ENCODE data around the gene BCL2L1.
"Not testable (repeated sequence)": the region's sequence is repeated elsewhere in the genome, so short reads cannot be mapped to it uniquely, and the experiment has no call there.

BCL2L1 gene

DNA sequence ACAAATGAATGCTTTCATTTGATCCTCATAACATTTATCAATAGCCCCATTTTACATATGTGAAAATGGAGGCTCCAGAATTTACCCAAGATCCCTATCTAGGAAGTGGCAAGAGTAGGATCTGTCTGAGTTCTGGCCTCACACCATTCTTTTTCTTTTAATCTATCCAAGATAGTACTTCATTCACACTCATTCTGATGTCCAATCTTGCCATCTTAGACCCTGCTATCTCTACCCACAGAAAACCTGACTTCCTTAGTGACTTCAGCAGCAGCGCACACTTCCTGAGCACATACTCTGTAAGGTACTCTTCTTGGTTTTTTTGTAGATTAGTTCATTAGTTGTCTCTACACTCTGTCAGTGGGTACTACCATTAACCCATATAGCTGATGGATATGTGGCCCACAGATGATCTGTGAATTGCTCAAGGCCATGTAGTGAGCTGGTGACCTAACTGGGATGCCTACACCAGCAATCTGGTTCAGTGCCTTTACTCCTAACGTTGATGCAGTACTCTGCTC, 48.7 kb downstream of the BCL2L1 start:
- no peak for DNase-seq

DNA sequence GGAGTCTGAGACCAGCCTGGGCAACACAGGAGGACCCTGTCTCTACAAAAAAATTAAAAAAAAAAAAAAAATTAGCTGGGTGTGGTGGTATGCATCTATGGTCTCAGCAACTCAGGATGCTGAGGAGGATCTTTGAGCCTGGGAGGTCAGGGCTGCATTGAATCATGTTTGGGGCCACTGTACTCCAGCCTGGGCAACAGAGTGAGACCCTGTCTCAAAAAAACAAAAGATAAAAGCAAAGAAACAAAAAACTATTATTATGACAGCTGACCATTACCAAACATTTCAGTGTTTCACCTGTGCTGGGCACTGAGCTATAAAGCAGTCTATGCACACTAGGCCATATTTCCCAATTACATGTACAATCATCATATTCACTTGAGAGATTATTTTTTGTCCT, 49.2 kb downstream of the BCL2L1 start:
- no peak for DNase-seq

- DNase-seq, result no peak
Measured at GRCh38 chr20:31671324-31671723, 51.3 kb downstream of the BCL2L1 start.

- no peak for DNase-seq
Measured at GRCh38 chr20:31670371-31671228, 52.1 kb downstream of the BCL2L1 start.

DNA sequence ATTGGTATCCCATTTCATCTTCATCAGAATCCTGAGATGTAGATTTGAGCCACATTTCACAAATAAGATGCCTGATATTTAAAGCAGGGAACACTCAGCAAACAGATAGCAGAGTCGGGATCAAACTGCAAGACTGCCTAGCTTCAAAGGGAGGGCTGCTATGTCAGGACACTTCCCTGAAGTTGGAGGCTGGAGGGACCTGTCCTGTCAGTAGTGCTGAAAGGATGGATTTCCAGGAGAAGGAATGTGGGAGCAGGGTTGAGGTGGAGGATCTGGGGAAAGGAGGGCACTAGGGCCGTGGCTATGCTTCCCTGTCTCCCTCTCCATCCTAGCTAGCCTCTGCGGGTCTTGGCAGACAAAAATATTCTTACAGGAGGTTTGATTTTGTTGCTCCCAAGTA, 52.8 kb downstream of the BCL2L1 start:
- no peak for DNase-seq

GRCh38 chr20:31668944-31669343, 53.7 kb downstream of the BCL2L1 start:
- not testable (repeated sequence) for DNase-seq

DNA sequence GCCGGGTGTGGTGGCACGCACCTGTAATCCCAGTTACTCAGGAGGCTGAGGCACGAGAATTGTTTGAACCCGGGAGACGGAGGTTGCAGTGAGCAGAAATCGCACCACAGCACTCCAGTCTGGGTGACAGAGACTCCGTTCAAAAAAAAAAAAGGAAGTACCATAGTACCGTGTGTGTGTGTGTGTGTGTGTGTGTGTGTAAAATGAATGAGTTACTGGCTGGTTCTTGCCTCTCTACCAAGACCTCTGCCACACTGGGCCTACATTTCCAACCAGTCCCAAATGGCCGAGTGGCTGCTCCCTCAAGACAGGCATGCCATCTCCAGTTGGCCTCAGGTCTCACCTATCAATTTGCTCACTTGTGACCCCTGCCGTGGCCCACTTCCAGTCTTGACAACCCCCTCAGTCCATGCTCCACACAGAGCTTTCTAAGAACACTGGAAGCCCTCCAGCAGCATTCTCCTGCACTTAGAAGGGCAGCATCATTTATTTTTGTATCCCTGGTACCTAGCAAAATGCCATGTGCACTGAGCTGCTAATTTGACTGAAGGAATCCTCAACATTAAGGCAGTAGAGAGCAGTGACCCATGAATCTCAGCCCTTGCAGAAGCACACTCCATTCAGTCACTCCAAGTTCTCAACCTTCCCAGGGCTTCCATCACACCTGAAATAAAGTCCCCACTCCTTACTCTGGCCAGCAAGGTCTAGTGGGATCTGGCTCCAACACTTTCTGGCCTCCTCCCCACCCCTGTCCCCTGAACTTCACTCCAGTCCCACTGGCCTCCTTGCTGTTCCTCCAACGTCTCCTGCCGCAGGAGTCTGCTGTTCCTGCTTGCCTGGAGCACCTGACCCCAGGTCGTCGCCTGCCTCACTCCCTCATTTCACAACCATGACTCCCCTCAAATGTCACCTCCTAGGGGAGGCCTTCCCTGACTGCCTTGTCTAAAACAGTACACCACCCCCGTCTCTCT, 55.1 kb downstream of the BCL2L1 start:
- no peak for DNase-seq

DNA sequence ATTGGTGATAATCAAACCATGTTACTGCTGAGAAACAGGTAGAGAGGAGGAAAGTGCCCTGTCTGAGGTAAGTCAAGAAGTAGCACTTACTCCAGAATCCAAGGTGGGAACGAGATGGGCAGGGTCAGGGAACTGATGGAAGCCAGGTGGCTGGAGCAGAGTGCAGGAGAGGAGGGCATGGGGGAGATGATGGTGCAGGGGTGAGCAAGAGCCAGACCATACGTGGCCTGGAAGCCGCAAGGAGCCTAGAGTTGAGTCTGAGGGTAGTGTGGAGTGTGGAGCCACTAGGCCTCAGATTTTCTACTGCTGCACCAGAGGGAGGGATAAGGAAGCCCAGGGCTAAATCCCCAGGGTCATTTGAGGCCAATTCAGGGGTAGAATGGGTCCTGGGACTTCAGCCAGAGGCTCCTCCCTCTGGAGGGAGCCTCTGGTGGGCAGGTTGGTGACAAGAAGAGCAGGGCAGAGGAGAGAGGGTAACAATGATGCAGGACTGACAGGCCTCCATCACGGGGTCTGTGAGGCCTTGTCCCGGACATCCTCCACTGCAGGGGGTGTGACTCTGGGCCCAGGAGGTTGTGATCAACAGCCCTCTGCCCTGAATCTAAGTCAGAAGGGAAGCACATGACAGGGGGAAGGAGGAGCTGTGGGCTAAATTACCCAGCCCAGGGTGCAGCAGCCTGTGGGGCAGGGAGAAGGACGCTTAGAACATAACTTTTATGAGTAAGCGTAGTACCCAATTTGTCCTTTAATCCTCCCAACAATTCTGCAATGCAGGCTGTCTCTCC, 56.2 kb downstream of the BCL2L1 start:
- no peak for DNase-seq

DNA sequence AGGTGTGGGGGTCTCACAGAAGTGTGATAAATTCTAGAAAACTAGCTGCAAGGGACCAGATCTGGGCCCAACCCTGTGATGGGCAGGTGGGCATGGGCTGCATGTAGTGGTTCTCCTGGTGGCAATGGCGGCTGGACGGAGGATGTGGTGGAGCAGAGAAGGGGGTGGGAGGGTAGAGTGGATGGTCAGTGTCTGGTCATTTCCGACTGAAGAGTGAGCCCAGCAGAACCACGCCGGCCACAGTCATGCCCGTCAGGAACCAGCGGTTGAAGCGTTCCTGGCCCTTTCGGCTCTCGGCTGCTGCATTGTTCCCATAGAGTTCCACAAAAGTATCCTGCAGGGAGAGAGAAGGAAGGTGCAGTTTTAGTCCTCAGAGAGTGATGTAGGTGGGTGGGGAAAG, 56.9 kb downstream of the BCL2L1 start:
- no peak for DNase-seq

- DNase-seq, result no peak
Measured at GRCh38 chr20:31664696-31665354, 57.8 kb downstream of the BCL2L1 start.

- DNase-seq, result no peak
Measured at GRCh38 chr20:31663838-31664695, 58.6 kb downstream of the BCL2L1 start.

- no peak for DNase-seq
Measured at GRCh38 chr20:31663524-31663837, 59.2 kb downstream of the BCL2L1 start.

GRCh38 chr20:31662372-31662854, 60.3 kb downstream of the BCL2L1 start:
- DNase-seq, result no peak

GRCh38 chr20:31661625-31662371, 60.9 kb downstream of the BCL2L1 start:
- DNase-seq, result peak; percentile 84

DNA sequence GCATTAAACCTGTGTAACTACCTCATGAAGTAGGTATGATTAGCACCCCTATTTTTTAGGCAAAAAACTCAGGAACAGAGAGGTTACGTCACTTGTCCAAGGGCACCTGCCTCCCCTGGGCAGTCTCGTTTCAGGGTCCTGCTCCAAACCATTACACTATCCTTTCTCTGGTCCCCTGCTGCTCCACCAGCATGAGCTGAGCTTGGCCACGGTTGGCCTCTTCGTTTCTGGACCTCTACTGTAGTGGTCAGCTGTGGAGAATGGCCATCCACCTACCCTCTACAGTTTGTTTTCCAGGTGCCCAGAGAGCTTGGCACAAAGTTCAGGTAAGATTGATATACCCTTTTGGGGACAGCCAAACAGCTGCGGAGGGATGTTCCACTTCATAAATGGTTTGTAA, 68.1 kb downstream of the BCL2L1 start:
- no peak for DNase-seq

GRCh38 chr20:31653561-31653960, 69.1 kb downstream of the BCL2L1 start:
- DNase-seq, result no peak

- no peak for DNase-seq
Measured at GRCh38 chr20:31652917-31653396, 69.7 kb downstream of the BCL2L1 start.

- DNase-seq, result not testable (repeated sequence)
Measured at GRCh38 chr20:31648104-31648503, 74.6 kb downstream of the BCL2L1 start.

- no peak for DNase-seq
Measured at GRCh38 chr20:31644701-31645100, 78.0 kb downstream of the BCL2L1 start.

DNA sequence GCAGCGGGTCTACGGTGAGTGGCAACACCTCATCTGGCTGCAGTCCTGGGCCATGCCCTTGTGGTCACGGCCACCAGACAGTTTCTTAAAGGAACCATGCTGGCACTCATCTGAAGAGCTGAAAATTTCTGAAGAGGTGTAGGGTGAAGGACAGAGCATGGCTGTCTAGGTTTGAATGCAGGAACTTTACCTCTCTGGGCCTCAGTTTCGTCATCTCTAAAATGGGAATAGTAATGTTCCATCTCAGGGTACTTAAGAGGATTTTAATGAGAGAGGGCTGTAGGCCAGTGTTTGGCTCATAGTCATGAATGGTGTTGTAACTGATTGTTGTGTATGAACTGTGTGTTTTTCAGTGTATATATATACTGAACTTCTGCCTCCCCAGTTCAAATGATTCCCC, 79.1 kb downstream of the BCL2L1 start:
- DNase-seq, result no peak

Data from activated CD4-positive, alpha-beta T cell treated with anti-CD3 and anti-CD28 coated beads for 48 hours (primary cell).